Endometrial microvascular endothelial cells (primary cell): ENCODE data around the gene LZTS2. TPM values are rescaled to one million over a fixed set of nuclear protein-coding genes. Genes with fewer than 3 reads are reported as not detected.

Experiments used
- in situ Hi-C: cut with HindIII; loops from 2 replicates; pipeline ENCODE4 v1.10.0; 2017; ENCODE audit warnings: low sequenced_read_pairs, low pct_unique_long_range_greater_than_20kb; ENCODE audit errors: inconsistent ontology term
- total RNA-seq: library from RNA; depleted of rRNA; stranded (reverse); fragments of >200 nt; gene quantifications from one replicate; pipeline ENCODE4 v1.2.3, GENCODE V29; 2015; ENCODE audit errors: inconsistent ontology term

Gene LZTS2
- total RNA-seq, 1 donor from 2014 or later, result 71.5 TPM

DNA sequence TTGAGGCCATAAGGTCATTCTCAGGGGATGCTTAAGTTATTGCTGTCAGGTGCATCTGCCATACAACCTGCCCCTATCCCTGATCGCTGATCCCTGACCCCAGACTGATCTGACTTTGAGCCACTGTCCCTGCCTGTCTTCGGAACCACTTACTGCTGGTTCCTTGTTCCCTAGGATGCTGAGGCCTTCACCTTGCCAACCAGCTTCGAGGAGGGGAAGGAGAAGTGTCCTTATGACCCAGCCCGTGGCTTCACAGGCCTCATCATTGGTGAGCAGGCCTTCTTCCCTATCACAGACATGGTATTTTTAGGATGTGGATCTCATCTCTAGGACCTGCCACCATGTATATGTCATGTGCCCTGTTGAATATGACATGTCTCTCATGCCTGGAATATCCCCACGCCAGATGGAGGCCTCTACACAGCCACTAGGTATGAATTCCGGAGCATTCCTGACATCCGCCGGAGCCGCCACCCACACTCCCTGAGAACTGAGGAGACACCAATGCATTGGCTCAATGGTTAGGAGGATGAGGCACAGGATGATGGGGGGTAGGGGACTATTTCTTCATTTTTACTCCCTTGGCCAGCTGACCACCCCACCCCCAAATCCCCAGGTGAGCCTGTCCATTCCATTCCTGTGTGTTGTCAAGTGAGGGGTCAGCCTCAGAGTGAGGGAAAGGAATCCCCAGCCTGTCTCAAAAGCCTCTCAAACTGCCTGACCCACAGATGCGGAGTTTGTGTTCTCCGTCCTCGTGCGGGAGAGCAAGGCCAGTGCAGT lies 21.3 kb upstream of the LZTS2 start:
- in situ Hi-C loops, result no loop called here

DNA sequence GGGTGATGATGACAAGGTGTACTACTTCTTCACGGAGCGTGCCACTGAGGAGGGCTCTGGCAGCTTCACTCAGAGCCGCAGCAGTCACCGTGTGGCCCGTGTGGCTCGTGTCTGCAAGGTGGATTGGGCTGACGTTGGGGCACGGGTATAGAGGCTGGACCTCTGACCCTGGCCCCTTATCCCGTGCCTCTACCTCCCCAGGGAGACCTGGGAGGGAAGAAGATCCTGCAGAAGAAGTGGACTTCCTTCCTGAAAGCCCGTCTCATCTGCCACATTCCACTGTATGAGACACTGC lies 20.8 kb upstream of the LZTS2 start:
- in situ Hi-C loops, result no loop called here

DNA sequence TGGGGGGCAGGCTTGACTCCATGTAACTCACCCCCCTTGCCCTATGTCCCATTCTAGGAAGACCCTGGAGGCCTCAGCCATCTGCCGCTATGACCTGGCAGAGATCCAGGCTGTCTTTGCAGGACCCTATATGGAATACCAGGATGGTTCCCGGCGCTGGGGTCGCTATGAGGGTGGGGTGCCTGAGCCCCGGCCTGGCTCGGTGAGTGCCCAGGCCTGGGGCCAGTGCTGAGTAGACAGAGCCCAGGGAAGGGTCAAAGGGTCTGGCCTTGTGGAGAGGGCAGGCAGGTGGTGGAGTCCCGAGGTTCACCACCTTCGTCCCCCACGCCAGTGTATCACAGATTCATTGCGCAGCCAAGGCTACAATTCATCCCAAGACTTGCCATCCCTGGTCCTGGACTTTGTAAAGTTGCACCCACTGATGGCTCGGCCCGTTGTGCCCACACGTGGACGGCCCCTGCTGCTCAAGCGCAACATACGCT lies 19.8 kb upstream of the LZTS2 start:
- in situ Hi-C loops, result no loop called here

DNA sequence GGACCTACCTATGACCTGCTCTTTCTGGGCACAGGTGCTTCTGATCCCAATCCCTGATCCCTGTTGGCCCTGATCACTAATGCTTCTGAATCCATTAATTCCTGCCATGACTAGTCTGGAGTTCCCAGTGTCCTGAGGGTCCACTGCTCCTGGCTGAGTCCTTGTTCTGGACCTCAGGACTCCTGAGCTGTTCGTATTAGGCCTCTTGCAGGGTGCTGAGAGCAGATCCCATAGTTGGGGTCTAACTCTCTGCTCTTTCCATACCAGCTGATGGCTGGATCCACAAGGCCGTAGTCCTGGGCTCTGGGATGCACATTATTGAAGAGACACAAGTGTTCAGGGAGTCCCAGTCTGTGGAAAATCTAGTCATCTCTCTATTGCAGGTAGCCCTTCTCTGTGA lies 19.3 kb upstream of the LZTS2 start:
- in situ Hi-C loops, result no loop called here

DNA sequence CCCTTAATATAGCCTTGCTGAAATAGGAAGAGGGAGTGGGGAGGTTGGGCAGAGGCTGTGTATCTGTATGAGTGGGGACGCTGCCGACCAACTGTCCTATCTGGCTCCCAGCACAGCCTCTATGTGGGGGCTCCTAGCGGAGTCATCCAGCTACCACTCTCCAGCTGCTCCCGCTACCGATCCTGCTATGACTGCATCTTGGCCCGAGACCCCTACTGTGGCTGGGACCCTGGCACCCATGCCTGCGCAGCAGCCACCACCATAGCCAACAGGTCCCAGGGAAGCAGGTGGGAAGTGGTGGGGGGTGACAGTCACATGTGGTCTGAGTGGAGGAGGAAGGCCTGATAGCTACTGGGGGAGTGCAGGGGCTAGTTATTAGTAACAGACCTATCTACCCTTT lies 18.9 kb upstream of the LZTS2 start:
- in situ Hi-C loops, result no loop called here

DNA sequence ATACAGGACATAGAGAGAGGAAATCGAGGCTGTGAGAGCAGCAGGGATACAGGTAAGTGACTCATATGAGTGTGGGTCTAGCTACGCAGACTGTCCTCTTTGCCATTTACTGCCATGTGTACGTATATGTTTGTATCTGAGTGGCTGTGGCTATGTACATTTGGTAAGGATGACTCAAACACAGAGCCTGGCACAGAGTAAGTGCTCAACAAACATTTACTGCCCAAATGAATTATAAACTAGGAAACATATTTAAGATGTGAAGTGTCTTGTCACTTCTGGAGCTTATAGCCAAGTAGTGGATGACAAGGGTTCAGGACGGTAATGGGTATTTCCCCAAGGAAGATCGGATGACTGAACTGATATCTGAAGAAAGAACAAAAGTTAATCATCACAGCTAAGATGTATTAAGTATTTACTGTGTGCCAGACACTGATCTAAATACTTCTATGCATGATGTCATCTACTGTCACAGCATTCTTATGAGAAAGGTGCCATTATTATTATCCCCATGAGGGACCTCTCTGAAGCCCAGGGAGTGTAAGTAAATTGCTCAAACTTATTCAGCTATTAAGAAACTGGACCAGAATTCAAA lies 18.3 kb upstream of the LZTS2 start:
- in situ Hi-C loops, result no loop called here

DNA sequence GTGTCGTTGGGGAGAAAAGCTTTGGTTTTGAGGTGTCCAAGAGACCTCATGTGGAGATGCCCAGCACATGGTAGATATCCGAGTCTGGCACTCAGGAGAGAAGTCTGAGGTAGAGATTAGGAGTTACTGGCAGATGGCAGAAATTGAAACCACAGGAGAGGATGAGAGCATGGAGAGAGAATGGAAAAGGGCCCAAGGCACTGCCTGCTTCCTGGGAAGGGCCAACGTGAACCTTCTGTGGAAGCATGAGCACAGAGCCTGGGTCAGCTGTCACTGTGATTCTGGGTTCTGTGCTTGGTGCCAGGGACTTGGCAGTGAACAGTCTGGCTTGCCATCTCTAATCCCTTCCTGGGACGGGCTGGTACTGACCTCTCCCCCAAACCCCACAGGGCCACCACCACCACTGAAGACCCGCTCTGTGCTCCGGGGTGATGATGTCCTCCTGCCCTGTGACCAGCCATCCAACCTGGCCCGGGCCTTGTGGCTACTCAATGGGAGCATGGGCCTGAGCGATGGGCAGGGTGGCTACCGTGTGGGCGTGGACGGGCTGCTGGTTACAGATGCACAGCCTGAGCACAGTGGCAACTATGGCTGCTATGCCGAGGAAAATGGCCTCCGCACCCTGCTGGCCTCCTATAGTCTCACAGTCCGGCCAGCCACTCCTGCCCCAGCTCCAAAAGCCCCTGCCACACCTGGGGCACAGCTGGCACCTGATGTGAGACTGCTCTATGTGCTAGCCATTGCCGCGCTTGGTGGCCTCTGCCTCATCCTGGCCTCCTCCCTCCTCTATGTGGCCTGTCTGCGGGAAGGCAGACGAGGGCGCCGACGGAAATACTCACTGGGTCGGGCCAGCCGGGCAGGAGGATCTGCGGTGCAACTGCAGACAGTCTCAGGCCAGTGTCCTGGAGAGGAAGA lies 16.4 kb upstream of the LZTS2 start:
- in situ Hi-C loops, result no loop called here

DNA sequence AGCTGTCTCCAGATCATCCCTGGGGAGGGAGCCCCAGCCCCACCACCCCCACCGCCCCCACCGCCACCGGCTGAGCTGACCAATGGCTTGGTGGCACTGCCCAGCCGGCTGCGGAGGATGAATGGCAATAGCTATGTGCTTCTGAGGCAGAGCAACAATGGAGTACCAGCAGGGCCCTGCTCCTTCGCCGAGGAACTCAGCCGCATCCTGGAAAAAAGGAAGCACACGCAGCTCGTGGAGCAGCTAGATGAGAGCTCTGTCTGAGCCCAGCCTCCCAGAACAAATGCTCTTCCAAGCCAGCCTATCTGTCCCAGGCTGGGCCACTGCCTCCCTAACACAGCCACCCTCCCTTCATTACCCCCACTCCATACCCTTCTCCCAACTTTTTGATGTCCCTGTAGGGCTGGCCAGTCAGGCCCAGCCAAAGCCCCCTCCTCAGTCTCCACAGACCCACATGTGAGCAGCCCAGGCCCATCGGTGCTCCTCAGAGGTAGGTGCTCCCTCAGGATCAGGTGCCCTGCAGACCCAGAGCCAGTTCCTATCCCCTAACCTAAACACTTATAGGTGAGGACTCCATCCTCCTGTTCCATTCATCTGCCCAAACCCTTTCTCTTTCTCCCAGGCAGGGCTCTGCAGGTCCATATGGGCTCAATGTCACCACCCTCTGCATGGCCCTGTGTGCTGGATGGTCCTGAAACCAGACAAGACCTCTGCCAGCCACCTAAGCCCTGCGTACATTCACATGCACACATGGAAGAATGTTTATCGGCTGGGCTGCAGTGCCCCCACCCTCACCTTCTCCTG lies 15.5 kb upstream of the LZTS2 start:
- in situ Hi-C loops, result no loop called here

DNA sequence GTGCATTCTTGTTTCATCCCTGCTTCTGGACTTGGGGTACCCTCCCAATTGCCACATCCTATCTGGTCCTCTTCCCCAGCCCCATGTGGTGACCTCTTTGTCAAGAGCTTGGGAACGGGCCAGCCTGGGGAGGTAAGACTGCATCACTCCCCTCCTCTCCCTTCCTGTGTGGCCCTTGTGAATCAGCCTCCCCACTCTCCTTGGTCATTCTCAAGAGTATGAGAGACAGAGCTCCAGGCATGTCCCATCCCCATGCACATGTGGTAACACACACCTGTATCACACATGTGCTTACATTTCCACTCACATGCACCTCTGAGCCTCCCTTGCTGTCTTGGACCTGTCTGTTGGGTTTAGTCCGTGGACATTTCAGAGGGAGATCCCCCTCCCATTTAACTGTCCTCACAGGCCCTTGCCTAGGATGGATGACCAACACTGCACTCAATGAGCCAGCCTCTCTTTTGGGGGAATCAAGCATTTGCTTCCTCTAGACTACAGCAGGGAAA lies 14.9 kb upstream of the LZTS2 start:
- in situ Hi-C loops, result no loop called here

DNA sequence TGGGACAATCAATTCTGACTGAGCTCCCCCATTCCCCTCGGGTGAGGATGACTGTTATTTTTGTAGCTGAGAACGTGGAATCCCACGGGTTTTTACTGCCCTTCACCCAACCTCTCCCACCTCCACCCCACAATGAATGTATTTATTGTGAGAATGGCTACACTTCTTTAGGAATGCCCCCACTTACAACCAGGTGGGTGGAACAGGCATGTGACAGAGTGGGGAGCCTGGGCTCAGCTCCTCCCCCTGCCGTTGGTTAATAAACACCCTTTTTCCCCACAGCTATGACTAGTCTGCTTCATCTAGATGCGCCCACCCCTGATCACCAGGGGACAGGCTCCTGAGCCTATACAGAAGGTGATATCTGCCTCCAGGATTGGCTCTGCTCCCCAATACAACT lies 14.3 kb upstream of the LZTS2 start:
- in situ Hi-C loops, result no loop called here

DNA sequence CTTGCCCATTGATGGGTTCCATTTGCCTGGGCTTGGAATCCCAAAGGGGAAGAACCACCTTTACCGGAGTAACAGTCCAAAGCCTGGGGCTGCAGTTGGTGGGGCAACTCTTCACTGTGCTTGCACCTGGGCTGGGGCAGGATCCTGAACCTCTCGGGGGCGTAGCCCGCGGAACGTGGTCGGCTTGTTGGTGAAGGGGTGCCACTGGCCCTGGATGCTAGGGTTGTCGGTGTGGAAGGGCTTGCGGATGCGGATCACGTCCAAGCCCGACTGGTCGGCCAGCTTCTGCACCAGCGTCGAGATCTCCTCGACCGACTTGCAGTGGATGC lies 13.0 kb upstream of the LZTS2 start:
- in situ Hi-C loops, result no loop called here

DNA sequence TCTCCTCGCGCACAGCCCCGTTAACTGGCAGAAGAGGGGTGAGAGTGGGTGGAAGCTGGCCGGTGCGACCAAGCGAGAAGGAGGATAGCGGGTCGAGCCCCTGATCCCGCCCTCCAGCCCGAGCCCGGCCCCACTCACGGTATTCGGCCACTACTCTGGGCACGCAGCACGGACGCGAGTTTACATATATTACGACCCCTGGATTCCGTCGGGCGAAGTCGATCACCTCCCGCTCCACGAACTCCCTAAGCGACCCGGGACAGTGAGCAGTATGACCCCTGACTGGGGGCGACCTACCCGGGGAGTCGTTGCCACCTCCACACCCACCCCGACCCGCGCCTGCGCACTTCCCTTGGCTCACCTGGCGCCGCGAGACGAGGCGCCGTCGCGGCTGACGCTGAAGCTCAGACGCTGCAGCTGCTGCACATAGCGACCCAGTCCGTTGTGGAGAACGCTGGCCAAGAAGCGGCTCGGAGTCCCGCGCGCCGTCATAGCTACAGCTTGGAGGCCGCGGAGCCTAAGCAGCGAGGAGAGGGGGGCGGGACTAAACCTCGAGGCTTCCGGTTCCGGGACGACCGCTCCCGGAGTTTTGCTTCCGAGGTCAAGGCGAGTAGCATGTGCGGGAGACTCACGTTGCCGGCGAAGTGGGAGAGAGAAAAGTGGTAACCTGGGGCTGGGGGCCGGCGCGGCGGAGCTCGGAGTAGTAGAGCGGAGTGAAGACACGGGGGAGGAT lies 12.5 kb upstream of the LZTS2 start, which contains the start of the genes MRPL43 and TWNK:
TSS of gene MRPL43 (minus strand) at position 546 of the 733 bp plus-strand sequence. CDS start at position 492, 54 bp downstream.
TSS of gene TWNK (plus strand) at position 592 of the 733 bp plus-strand sequence. CDS start 668 bp downstream, outside the sequence.
- in situ Hi-C loops, result no loop called here

DNA sequence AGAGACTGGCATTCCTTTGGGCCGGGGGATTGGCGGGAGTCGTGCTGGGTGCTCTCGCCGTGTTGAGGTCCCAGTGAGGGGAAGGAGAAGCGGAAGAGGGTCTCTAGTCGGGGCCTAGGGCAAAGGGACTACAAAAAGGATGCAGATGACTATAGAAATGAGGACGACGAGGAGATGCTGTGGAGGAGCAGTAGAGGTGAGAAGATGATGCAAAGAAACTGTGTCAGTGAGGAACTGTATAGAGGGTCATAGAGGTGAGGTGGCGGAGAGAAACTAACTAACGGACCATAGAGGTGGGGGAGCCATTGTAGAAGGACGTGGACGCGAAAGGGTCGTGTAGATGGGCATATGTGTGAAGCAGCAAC lies 11.9 kb upstream of the LZTS2 start:
- in situ Hi-C loops, result no loop called here

DNA sequence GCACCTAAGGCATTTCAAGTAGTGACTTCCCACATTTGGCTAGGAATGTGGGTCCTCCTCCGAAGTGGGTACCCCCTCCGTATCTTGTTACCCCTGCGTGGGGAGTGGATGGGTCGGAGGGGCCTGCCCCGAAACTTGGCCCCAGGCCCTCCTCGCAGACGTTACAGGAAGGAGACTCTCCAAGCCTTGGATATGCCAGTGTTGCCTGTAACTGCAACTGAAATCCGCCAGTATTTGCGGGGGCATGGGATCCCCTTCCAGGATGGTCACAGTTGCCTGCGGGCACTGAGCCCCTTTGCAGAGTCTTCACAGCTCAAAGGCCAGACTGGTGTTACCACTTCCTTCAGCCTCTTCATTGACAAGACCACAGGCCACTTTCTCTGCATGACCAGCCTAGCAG lies 11.4 kb upstream of the LZTS2 start:
- in situ Hi-C loops, result no loop called here

DNA sequence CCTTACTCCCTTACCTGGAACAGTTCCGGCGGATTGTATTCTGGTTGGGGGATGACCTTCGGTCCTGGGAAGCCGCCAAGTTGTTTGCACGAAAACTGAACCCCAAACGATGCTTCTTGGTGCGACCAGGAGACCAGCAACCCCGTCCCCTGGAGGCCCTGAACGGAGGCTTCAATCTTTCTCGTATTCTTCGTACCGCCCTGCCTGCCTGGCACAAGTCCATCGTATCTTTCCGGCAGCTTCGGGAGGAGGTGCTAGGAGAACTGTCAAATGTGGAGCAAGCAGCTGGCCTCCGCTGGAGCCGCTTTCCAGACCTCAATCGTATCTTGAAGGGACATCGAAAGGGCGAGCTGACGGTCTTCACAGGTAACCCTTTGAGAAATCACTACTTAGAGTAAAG lies 10.5 kb upstream of the LZTS2 start:
- in situ Hi-C loops, result no loop called here

DNA sequence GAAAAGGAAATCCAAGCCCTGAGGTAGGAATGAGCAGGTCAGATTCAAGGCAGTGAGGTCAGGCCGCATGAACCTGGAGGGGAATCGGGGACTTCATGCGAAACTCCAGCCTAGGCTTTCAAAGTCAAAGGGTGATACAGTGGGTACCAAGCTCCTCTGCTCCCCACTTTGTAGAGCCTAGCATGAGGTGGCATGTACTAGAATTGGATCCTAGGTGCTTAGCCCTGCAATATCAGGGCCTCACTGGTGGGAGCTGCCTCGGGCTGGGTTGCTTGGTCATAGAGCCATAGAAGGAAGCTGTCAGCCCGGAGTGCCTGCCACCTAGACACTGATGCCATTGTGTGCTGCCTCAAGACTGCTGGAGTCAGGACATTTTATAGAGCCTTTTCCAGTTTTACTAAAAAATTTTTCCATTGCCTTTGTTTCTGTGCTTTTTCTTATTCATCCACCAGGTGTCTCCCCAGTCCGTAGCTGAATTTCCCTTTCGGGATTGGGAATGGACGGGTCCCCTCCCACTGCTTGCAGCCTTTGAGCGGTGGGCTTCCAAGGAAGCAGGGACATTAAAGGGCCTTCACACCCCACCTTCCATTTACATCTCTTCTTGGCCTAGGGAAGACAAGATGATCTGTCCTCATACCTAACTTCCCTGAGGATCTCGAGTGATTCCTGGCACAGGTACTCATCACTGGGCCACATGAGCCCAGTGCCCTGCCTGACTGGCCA lies 5.5 kb upstream of the LZTS2 start:
- in situ Hi-C loops, result no loop called here

DNA sequence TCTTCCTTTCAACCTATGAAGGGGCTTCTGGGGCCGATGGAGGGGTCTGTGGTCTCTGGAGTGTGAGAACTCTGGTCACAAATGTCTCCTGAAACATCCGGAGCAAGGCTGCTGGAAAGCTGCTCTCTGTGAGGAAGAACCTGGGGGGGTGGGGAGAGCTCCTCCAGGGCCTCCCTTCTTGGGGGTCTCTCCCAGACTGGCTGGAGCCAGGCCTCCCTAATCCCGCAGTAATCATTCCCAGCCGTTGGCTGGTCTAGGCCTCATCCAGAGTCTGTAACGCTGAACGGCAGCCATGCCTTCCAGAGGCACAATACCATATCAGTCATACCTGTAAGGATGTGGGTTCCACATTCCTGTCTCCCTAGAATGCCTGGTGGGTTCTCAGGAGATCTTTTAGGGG lies 4.4 kb upstream of the LZTS2 start:
- in situ Hi-C loops, result no loop called here
